ENCODE measurements around the gene AUH. TPM values are rescaled to one million over a fixed set of nuclear protein-coding genes. Genes with fewer than 3 reads are reported as not detected.

The AUH gene
- total RNA-seq, 1 donor from 2014 or later: 14.0 TPM

DNA sequence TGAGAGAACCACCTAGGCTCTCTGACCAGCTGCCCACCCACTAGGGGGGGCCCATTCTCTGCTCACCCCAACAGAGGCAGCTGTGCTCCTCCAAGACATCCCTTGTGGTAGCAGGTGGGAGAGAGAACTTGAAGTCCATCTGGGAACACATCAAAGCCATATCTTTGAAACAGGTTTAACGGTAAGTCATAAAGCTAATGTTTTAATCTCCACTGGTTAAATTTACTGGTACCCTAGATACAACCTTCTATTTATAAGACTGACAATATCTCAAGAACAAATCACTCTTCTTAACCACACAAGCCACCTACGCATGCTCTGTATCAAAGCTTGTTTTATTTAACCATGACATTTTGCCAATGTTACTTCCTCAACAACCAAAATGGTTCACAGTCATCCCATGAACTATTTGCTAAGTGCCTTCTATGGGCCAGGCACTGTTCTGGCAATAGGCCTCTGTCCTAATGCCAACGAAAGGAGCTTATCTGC lies 20.4 kb downstream of the AUH start:
- no peak for TF ChIP-seq CTCF (IDR thresholded peaks at IDR 0.05)
- Mint-ChIP-seq H3K4me3 (no peak overlapping the region), H3K27ac (no peak overlapping the region), H3K9me3 (no peaks in the 10 kb centered on the region), H3K27me3 (no peaks in the 10 kb centered on the region), H3K4me1 (no peaks in the 10 kb centered on the region), H3K36me3 (ENCODE audit: low read depth) (peaks cover 71% of the 10 kb centered on the region)
- intact Hi-C loops (cut with micrococcal nuclease): no loop called here
- ChIA-PET CTCF (no interaction called here), POLR2A (no interaction called here)
- ATAC-seq (ENCODE audit: low read depth): no peak
- DNase-seq: no peak

DNA sequence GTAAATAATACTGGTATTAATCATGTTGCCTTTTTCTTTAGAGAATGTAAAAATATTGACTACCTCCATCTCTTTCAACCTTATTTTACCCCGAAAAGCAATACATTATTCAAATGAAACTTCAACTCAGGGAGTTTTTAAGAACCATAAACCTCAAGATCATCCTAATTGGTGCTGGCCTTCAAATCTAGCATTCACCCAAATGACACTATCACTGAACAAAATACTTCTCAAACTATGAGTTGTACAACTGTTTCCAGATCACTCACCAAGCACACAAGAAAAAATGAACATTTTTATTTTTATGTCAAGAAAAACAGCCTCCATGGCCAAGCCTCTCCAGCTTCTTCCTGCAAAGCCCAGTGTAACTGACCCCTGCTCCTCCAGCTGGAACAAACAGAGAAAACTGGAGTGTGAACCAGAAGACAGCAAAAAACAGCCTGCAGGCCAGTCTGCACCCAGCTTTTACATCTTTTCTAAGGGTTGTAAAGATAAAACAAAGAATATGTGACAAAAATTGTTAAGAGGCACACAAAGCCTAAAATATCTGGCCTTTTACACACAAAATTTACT lies 21.2 kb downstream of the AUH start:
- Mint-ChIP-seq H3K9me3 (no peaks in the 10 kb centered on the region), H3K36me3 (ENCODE audit: low read depth) (peaks cover 71% of the 10 kb centered on the region), H3K4me3 (no peak overlapping the region), H3K27ac (no peak overlapping the region), H3K4me1 (no peaks in the 10 kb centered on the region), H3K27me3 (no peaks in the 10 kb centered on the region)
- CTCF ChIA-PET: no interaction called here
- intact Hi-C loops (cut with micrococcal nuclease): no loop called here
- ATAC-seq (ENCODE audit: low read depth) (no peak), DNase-seq (no peak)
- no peak for TF ChIP-seq CTCF (IDR thresholded peaks at IDR 0.05)
- POLR2A ChIA-PET: no interaction called here

DNA sequence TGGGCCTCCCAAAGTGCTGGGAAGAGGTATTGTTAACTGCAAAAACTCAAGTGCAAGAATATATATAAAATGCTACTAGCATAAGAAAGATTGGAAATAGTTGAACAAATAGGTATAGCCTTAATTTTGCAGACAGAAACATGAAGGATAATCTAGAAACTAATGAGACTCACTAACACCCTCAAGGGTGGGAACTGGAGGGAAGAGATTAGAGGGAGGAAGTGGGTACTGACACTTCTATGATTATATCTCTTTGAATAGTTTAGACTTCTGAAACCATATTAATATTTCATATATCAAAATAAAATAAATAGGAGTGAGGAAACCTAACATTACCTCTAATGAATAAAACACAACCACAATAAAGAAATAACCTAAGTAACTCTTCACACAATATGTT lies 23.0 kb downstream of the AUH start:
- Mint-ChIP-seq H3K4me3 (no peak overlapping the region), H3K9me3 (no peaks in the 10 kb centered on the region), H3K36me3 (ENCODE audit: low read depth) (peaks cover 63% of the 10 kb centered on the region), H3K4me1 (no peaks in the 10 kb centered on the region), H3K27me3 (no peaks in the 10 kb centered on the region), H3K27ac (no peak overlapping the region)
- ATAC-seq (ENCODE audit: low read depth) (no peak), DNase-seq (no peak)
- TF ChIP-seq CTCF (IDR thresholded peaks at IDR 0.05): no peak
- POLR2A ChIA-PET: no interaction called here
- CTCF ChIA-PET: no interaction called here
- intact Hi-C loops (cut with micrococcal nuclease): no loop called here

GRCh38 chr9:91336786-91337185 lies 24.9 kb downstream of the AUH start:
- no peaks in the 10 kb centered on the region for H3K27me3 Mint-ChIP-seq
- no peak for TF ChIP-seq CTCF (IDR thresholded peaks at IDR 0.05)
- ChIA-PET CTCF (no interaction called here), POLR2A (no interaction called here)
- H3K4me3 Mint-ChIP-seq: no peak overlapping the region
- H3K27ac Mint-ChIP-seq: no peak overlapping the region
- peaks cover 49% of the 10 kb centered on the region for H3K36me3 Mint-ChIP-seq (ENCODE audit: low read depth)
- H3K9me3 Mint-ChIP-seq: no peaks in the 10 kb centered on the region
- ATAC-seq (ENCODE audit: low read depth) (no peak), DNase-seq (no peak)
- H3K4me1 Mint-ChIP-seq: no peaks in the 10 kb centered on the region
- intact Hi-C loops (cut with micrococcal nuclease): no loop called here

GRCh38 chr9:91334053-91334452 lies 27.7 kb downstream of the AUH start:
- no peak for TF ChIP-seq CTCF (IDR thresholded peaks at IDR 0.05)
- Mint-ChIP-seq H3K36me3 (ENCODE audit: low read depth) (peaks cover 38% of the 10 kb centered on the region), H3K4me3 (no peak overlapping the region), H3K4me1 (no peaks in the 10 kb centered on the region), H3K9me3 (peaks cover 2% of the 10 kb centered on the region), H3K27me3 (no peaks in the 10 kb centered on the region), H3K27ac (no peak overlapping the region)
- DNase-seq (no peak), ATAC-seq (ENCODE audit: low read depth) (no peak)
- intact Hi-C loops (cut with micrococcal nuclease): no loop called here
- ChIA-PET CTCF (no interaction called here), POLR2A (no interaction called here)

Data from activated B cell treated with CpG ODN at 0.5 μM for 24 hours (primary cell).